ENCODE measurements around the gene EFNA4. TPM values are rescaled to one million over a fixed set of nuclear protein-coding genes. Genes with fewer than 3 reads are reported as not detected.

Gene EFNA4
- total and polyA plus RNA-seq, 9 of the 15 experiments (the other 6 are each of a cell fraction or from before 2014, with no cell fraction given): 0.68 to 7.4 (median 6.1) TPM

DNA sequence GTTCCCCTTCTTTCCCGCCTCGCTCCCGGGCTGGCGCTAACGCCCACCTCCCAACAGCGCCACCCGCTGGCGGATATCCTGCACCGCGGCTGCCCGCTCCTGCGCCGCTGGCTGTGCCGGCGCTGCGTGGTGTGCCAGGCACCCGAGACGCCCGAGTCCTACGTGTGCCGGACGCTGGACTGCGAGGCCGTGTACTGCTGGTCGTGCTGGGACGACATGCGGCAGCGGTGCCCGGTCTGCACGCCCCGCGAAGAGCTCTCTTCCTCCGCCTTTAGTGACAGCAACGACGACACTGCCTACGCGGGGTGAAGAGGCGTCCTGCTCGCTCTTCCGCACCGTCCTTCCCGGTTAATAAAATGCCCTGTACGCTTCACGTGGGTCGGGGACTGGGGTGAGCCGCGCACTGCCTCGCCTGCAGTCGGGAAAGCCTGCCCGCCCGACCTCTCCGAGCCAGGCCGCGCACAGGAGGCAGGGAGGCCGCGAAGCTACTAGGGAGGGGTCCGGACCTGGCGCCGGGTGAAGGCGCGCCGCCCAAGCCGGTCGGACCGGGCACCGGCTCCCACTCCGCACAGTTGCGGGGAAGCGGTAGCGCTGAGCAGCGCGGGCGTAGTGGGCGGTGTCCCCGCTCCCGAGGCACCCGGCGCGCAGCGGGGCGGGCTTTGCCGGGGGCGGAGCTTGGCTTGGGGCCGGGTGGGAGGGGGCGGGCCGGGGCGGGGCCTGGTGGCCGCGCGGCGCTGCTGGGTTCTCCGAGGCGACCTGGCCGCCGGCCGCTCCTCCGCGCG lies 12.8 kb upstream of the EFNA4 start, which contains the start of gene ADAM15 (continued):
- TF ChIP-seq POLR2H (tag; IDR thresholded peaks at IDR 0.05; ENCODE audit: low read depth) (no peak), ETS2 (tag; IDR thresholded peaks at IDR 0.05; ENCODE audit: borderline replicate concordance, poor library complexity, severe bottlenecking) (no peak), SMAD2 (IDR thresholded peaks at IDR 0.05; ENCODE audit: low read depth, low read length) (no peak), ARHGAP35 (IDR thresholded peaks at IDR 0.05; ENCODE audit: partially characterized antibody) (no peak), ZNF592 (IDR thresholded peaks at IDR 0.05) (no peak; the same call in none of the 2 replicates), ZNF431 (CRISPR knock-in tag; IDR thresholded peaks at IDR 0.05) (0 out of 2 replicates have a peak, but pooled peaks have one; percentile 62), ZNF79 (CRISPR knock-in tag; IDR thresholded peaks at IDR 0.05; ENCODE audit: low read depth) (no peak), ZNF274 (IDR thresholded peaks at IDR 0.05; ENCODE audit: borderline replicate concordance, low read depth, low read length) (no peak), ZNF785 (CRISPR knock-in tag; IDR thresholded peaks at IDR 0.05) (no peak), DACH1 (IDR thresholded peaks at IDR 0.05; ENCODE audit: partially characterized antibody) (no peak), SRSF9 (IDR thresholded peaks at IDR 0.05; ENCODE audit: borderline replicate concordance, low read depth, low read length) (no peak), ZNF12 (CRISPR knock-in tag; IDR thresholded peaks at IDR 0.05) (0 out of 2 replicates have a peak, but pooled peaks have one; percentile 51)

Measured in K562 (cell line).